Tibial nerve (tissue), 4 donors: ENCODE measurements around the gene SPHK1.

Source experiments
- CTCF ChIP-seq, 5 experiments: fragments of 200-600 bp in 3 of 5; fragments of 450-650 bp in 2 of 5; sonication (generic) in 3 of 5; IDR thresholded peaks; one replicate each; pipeline ENCODE4 v1.5.1; 2016 to 2019; ENCODE audit warnings: antibody characterized with exemption in 5 of 5, mild to moderate bottlenecking in 3 of 5, moderate library complexity in 2 of 5
- EP300 ChIP-seq, 2 donors: sonication (generic); formaldehyde crosslinking; IDR thresholded peaks; one replicate each; pipeline ENCODE4 v1.6.1; 2017; ENCODE audit warnings: antibody characterized with exemption in 2 of 2, mild to moderate bottlenecking in 1 of 2
- POLR2A ChIP-seq, 2 donors: fragments of 450-650 bp; IDR thresholded peaks; one replicate each; pipeline ENCODE4 v1.6.1; 2017; ENCODE audit warnings: antibody characterized with exemption in 2 of 2, mild to moderate bottlenecking in 2 of 2, moderate library complexity in 2 of 2

- TF ChIP-seq CTCF (IDR thresholded peaks at IDR 0.05) (no peak), EP300 (IDR thresholded peaks at IDR 0.05) (no peak), POLR2A (IDR thresholded peaks at IDR 0.05) (no peak)
Observed at GRCh38 chr17:76337413-76337777, 47.0 kb upstream of the SPHK1 start.
